Measurements from ENCODE around the gene TSFM. TPM values are rescaled to one million over a fixed set of nuclear protein-coding genes. Genes with fewer than 3 reads are reported as not detected.

Gene TSFM
- polyA plus RNA-seq, 3 donors, result 4.5 to 22.6 (median 21.8) TPM

DNA sequence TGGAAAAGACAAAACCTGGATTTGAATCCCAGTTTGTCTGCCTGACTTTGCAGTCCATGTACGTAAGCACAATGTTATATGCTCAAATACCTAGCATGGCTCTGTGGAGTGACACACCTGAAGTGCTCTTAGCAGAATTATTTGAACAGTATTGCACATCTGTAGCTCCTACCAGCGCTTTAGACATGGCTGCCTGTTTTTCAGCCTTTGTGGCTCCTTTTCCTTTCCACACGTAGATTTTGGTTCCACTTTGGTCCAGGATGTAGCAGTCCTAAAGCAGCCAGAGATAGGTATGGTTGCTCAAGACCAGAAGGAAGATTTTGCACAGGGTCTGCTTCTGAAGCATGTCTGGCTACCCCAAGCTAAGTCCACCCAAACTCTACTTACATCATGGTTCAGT is 26.8 kb downstream of the TSFM start:
- Histone ChIP-seq H3K4me1 (ENCODE audit: control insufficient read depth in 1 of 2, insufficient read depth in 2 of 2, low read length in 2 of 2) (peaks cover 6 to 7% of the 10 kb centered on the region in 2 donors), H3K4me3 (replicated peaks in 1 of 3; ENCODE audit: low read depth in 2 of 3, low read length in 3 of 3) (no peak overlapping the region), H4K20me1 (ENCODE audit: insufficient read depth, low read length) (no peaks in the 10 kb centered on the region), H3K27ac (ENCODE audit: low read depth in 1 of 2, low read length in 2 of 2) (no peak overlapping the region), H3K9me3 (replicated peaks in 1 of 2; ENCODE audit: control insufficient read depth in 1 of 2, insufficient read depth in 1 of 2, low read length in 2 of 2) (no peaks in the 10 kb centered on the region), H2AFZ (ENCODE audit: insufficient read depth, low read depth, low read length, poor library complexity, severe bottlenecking) (no peak overlapping the region), H3K79me2 (ENCODE audit: insufficient read depth, low read length) (no peaks in the 10 kb centered on the region), H3K4me2 (replicated peaks; ENCODE audit: extremely low read depth, low read length, poor library complexity, severe bottlenecking) (no peak overlapping the region), H3K36me3 (replicated peaks in 1 of 2; ENCODE audit: control insufficient read depth in 1 of 2, insufficient read depth in 2 of 2, low read length in 2 of 2) (peaks cover 18 to 39% of the 10 kb centered on the region in 2 donors), H3K9ac (ENCODE audit: insufficient read depth, low read length, poor library complexity, severe bottlenecking) (no peak overlapping the region), H3K27me3 (ENCODE audit: control insufficient read depth in 2 of 2, insufficient read depth in 2 of 2, low read length in 2 of 2) (no peaks in the 10 kb centered on the region)
- Mint-ChIP-seq H3K4me1 (peaks cover 9% of the 10 kb centered on the region), H3K27me3 (ENCODE audit: low read depth in 3 of 3) (peaks cover 0 to 5% (median 2%) of the 10 kb centered on the region in 3 donors), H3K27ac (no peak overlapping the region), H3K4me3 (no peak overlapping the region), H3K9me3 (peaks cover 0 to 5% (median 0%) of the 10 kb centered on the region in 7 donors), H3K36me3 (peaks cover 21 to 36% of the 10 kb centered on the region in 2 donors)
- 100% methylated on average over 3 of the region's 3 CpGs for WGBS (ENCODE audit: insufficient coverage)
- TF ChIP-seq, protein P1, sequence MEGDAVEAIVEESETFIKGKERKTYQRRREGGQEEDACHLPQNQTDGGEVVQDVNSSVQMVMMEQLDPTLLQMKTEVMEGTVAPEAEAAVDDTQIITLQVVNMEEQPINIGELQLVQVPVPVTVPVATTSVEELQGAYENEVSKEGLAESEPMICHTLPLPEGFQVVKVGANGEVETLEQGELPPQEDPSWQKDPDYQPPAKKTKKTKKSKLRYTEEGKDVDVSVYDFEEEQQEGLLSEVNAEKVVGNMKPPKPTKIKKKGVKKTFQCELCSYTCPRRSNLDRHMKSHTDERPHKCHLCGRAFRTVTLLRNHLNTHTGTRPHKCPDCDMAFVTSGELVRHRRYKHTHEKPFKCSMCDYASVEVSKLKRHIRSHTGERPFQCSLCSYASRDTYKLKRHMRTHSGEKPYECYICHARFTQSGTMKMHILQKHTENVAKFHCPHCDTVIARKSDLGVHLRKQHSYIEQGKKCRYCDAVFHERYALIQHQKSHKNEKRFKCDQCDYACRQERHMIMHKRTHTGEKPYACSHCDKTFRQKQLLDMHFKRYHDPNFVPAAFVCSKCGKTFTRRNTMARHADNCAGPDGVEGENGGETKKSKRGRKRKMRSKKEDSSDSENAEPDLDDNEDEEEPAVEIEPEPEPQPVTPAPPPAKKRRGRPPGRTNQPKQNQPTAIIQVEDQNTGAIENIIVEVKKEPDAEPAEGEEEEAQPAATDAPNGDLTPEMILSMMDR (IDR thresholded peaks at IDR 0.05), result no peak
- no peak for DNase-seq
- intact Hi-C loops (cut with micrococcal nuclease), result no loop called here

DNA sequence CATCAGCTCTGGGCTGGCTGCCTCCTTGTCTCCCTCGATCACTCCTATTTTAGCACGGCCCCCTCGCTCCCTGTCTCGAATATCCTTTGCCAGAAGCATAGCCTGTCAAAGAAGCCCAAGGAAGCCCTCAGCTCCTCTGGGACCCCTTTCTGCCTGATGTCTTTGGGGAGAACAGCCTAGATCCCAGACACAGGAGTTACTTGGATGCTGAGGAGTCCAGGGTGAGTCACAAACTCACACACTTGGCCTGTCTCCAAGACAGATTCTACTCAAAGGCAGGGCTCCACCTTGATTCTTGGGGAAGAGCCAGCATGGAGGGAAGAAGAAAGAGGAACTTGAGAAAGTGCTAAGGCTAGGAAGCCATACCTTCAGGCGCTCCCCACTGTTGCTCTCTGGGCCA is 27.9 kb downstream of the TSFM start:
- Histone ChIP-seq H3K36me3 (replicated peaks in 1 of 2; ENCODE audit: control insufficient read depth in 1 of 2, insufficient read depth in 2 of 2, low read length in 2 of 2) (peaks cover 18 to 38% of the 10 kb centered on the region in 2 donors), H3K4me2 (replicated peaks; ENCODE audit: extremely low read depth, low read length, poor library complexity, severe bottlenecking) (no peak overlapping the region), H3K4me3 (replicated peaks in 1 of 3; ENCODE audit: low read depth in 2 of 3, low read length in 3 of 3) (no peak overlapping the region), H4K20me1 (ENCODE audit: insufficient read depth, low read length) (peaks cover under 1% of the 10 kb centered on the region), H3K9ac (ENCODE audit: insufficient read depth, low read length, poor library complexity, severe bottlenecking) (no peak overlapping the region), H3K27me3 (ENCODE audit: control insufficient read depth in 2 of 2, insufficient read depth in 2 of 2, low read length in 2 of 2) (no peaks in the 10 kb centered on the region), H2AFZ (ENCODE audit: insufficient read depth, low read depth, low read length, poor library complexity, severe bottlenecking) (no peak overlapping the region), H3K79me2 (ENCODE audit: insufficient read depth, low read length) (no peaks in the 10 kb centered on the region), H3K9me3 (replicated peaks in 1 of 2; ENCODE audit: control insufficient read depth in 1 of 2, insufficient read depth in 1 of 2, low read length in 2 of 2) (no peaks in the 10 kb centered on the region), H3K4me1 (ENCODE audit: control insufficient read depth in 1 of 2, insufficient read depth in 2 of 2, low read length in 2 of 2) (peaks cover 6 to 7% of the 10 kb centered on the region in 2 donors), H3K27ac (ENCODE audit: low read depth in 1 of 2, low read length in 2 of 2) (no peak overlapping the region)
- H3K9me3 Mint-ChIP-seq, result peaks cover 0 to 5% (median 0%) of the 10 kb centered on the region in 7 donors
- DNase-seq, result peak in 1 of 3 donors; percentile 15
- H3K36me3 Mint-ChIP-seq, result peaks cover 21 to 34% of the 10 kb centered on the region in 2 donors
- H3K4me3 Mint-ChIP-seq, result no peak overlapping the region
- peaks cover 9% of the 10 kb centered on the region for H3K4me1 Mint-ChIP-seq
- 96% methylated on average over 4 of the region's 5 CpGs for WGBS (ENCODE audit: insufficient coverage)
- intact Hi-C loops (cut with micrococcal nuclease), result no loop called here
- H3K27ac Mint-ChIP-seq, result no peak overlapping the region
- TF ChIP-seq, protein P1 (IDR thresholded peaks at IDR 0.05), result no peak
- H3K27me3 Mint-ChIP-seq (ENCODE audit: low read depth in 3 of 3), result peaks cover 0 to 5% (median 2%) of the 10 kb centered on the region in 3 donors

Data from CD14-positive monocyte (primary cell).